HG02588 (cell line): ENCODE measurements around the gene SWI5.

Experiments
- ATAC-seq: cut with Tn5 transposase; IDR thresholded peaks from one replicate; pipeline ENCODE4 v1.9.1; 2021; ENCODE audit warnings: mild to moderate bottlenecking, moderate library complexity; ENCODE audit not compliant: unreplicated experiment

SWI5 gene

DNA sequence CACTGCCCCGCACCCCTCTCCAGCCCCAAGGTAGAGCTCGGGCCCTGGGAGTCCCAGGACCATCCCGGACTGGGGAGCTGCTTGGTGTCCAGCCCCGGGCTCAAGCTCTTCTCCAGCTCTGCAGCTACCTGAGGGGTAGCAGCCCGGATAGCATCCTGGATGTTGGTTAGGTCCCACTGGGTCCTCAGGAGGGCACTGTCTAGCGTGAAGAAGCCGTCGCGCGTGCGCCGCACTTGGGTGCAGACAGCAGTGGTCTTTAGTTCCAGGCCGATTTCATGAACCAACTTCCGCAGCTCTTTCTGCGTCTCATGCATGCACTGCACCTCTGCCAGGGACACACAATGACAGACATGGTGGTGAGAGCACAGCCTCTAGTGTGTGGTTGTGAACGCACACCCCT lies 33.5 kb downstream of the SWI5 start:
- no peak for ATAC-seq

DNA sequence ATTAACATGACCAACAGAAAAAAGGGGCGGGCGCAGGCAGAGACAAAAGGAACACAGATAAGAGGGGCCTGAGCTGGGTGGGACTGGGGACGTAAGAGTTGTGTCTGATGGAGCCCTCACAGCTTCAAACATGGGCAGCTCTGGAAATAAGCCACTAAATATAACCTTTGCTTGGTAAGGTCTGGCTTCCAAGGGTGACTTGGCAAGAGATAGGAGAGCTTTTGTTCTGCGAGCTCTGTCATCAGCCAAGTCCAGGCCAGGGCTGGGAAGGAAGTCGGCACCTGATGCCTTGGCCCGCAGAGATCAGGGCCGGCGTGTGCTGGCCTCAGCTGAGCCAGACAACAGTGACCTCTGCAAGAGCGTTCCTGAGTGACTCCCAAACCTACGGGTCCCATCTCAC lies 34.4 kb downstream of the SWI5 start:
- no peak for ATAC-seq

DNA sequence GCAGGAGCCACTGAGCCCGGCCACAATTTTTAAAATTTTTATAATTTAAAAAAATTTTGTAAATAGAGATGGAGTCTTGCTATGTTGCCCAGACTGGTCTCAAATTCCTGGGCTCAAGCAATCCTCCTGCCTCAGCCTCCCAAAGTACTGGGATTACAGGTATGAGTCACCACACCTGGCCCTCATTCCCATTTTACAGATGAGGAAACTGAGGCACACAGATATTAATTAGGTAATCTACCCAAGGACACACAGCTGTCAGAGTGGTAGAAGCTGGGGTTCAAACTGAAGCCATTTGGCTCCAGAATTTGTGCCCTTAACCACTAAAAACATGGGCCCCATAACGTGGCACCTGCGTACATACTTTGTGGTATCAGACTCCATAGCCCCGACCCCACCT lies 38.6 kb downstream of the SWI5 start:
- no peak for ATAC-seq

DNA sequence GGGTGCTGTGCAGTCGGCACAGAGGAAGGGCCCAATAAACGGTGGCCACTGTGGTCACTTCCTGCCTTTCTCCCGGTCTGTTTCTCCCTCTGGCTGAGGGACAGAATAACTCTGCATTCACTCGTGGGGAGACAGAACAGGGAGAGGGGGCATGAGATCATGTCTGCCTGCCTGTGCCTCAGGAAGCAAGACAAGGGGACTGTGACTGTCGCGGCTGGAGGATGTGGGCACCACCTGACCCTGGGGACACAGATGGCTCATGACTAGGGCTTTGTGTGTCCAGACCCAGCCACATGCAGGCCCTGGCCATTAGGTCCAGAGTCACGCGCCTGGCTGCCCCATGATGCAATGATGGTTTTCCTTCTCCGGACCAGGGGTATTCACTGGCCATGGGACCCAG lies 40.3 kb downstream of the SWI5 start:
- no peak for ATAC-seq

DNA sequence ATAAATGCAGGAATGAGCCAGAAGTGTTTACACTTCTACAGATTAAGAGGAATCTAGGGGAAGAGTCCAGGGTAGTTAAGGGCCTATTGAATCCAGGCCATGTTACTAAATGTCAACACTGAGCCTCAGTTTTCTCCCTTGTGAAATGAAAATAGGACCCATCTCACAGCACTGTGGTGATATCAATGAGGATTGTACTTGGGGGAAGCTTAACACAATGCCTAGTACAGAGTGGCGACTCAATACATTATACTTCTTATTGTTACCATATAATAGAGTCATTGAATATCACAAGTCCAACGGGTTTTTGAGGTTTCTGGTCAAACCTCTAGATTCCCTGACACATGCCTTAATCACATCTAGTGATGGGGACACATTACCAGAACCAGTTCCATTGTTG lies 41.6 kb downstream of the SWI5 start:
- ATAC-seq, result no peak

DNA sequence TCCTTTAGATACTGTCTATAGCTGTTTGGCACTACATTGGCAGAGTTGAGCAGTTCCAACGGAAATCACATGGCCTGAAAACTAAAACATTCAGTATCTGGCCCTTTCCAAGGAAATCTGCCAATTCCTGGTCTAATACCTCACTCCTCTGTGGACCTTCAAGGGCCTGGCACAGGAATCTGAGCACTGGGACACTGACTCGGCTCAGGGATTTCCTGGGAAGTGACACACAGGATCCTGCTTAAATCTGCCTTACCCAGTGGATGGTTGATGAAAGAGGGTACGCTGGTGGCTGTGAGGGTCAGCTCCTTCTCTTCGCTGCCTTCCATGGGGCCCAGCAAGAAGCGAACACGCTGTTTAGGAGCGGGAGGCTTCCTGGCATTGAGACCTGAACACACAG lies 45.3 kb downstream of the SWI5 start:
- no peak for ATAC-seq

DNA sequence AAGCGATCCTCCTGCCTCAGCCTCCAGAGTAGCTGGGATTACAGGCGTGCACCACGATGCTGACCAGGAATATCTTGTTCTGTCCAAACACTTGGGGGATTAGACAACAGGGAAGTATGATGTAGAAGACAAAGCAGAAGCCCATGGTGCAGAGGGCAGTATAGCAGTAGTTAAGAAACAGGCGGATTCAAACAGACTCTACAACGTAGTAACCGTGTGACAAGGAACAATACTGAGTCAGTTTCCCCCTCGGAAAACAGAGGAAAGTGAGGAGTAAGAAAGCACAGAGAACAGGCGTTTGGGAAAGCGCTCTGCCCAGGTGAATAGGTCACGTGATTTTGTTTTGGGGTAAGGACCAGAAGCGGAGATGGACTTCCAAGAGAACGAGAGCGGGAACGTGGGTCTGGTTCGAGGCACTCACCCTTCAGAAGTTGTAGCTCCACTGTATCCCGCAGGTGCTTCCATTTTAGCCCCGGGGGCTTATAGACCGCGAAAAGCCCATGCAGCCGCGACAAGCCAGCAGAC lies 45.9 kb downstream of the SWI5 start:
- peak; percentile 6 for ATAC-seq

DNA sequence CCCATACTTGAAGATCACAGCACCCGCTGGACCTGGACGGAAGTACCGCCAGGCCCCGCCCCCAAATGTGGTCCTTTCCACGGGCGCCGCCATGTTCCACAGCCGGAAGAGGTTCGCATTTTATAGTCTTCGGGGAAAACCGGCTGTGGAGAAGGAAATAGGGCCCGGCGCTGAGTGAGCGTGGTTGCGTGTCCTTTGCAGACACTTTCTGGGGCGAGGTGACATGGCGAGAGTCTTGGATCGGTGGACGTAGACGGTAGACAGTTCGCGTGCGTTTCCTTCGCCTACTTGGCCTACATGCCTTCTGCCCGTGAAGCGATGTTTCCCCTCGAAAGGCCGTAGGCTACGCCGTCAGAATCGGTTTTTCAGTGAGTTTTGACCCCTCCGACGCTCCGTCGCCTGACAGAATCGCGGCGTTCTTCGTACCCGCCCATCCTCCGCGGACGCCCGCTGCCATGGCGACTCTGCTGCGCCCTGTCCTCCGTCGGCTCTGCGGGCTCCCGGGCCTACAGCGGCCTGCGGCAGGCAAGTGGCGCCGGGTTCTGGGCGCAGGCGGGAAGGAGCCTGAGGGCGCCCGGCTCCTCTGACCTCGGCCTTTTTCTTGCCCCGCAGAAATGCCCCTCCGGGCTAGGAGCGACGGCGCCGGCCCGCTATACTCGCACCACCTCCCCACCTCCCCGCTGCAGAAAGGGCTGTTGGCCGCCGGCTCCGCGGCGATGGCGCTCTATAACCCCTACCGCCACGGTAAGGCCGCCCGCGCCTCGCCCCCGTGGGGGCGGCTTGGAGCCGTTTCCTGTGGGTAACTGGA lies 46.5 kb downstream of the SWI5 start, which contains the start of the genes COQ4 and TRUB2:
Gene COQ4 (plus strand): TSS at position 436 of the 808 bp plus-strand sequence. CDS start 20 bp downstream, at position 456.
Gene TRUB2 (minus strand): TSS at position 44 of the 808 bp plus-strand sequence. CDS start 39 bp downstream, at position 5.
- ATAC-seq, result peak; percentile 78

DNA sequence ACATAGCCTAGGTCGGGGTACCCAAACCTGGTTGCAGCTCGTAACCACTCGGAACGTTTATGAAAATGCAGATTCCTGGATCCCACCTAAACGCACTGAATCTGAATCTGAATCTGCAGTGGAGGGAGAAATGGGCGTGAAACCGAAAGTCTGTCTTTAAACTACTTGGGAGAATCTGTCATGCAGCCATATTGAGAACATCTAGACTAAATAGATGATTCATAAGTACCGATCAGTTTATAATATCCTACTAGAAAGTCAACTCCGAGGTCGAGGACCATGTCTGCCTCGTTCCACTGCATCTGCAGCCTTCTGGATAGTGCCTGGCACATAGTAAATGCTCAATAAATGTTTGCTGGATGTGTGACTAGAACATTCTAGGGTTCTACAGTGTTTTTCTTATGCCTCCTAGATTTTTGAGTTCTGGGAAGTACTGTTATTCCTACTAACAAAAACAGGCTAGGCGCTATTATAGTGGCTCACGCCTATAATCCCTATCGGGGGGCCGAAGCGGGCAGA lies 47.2 kb downstream of the SWI5 start:
- no peak for ATAC-seq

DNA sequence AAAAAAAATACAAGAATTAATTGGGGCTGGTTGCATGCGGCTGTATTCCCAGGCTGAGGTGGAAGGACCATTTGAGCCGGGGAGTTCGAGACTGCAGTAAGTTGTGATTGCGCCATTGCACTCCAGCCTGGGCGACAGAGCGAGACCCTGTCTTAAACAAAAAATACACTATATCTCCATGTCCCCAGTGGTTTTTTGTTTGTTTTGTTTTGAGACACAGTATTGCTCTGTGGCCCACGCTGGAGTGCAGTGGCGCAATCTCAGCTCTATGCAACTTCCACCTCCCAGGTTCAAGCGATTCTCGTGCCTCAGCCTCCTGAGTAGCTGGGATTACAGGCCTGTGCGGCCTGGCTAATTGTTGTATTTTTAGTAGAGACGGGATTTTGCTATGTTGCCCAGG lies 47.7 kb downstream of the SWI5 start:
- ATAC-seq, result no peak

DNA sequence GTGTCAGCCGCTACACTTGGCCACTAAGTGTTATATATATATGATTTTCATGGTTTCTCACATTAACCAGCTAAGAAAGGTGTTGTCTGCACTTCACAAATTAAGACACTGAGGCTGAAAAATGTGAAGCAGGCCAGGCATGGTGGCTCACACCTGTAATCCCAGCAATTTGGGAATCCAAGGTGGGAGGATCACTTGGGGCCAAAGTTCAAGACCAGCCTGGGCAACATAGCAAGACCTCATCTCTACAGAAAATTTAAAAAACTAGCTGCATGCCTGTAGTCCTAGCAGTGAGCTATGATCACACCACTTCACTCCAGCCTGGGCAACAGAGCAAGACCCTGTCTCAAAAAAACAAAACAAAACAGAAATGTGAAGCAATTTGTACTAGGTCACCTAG lies 48.3 kb downstream of the SWI5 start:
- no peak for ATAC-seq

DNA sequence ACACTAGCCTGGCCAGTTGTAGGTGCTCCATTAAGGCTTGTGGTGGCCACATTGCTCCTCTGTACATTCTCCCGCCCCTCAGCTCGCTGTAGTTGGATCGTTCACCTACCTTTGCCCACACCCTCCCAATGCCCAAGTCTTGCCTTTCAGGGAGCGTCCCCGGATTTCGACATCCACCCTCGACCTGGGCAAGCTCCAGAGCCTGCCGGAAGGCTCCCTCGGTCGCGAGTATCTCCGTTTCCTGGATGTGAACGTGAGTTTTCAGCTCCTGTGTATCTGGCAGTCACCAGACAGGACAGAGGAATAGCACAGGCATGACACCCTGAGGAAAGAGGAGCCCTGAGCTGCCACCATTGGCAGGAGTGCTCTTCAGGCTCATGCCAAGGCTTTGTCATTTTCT lies 49.6 kb downstream of the SWI5 start:
- no peak for ATAC-seq

DNA sequence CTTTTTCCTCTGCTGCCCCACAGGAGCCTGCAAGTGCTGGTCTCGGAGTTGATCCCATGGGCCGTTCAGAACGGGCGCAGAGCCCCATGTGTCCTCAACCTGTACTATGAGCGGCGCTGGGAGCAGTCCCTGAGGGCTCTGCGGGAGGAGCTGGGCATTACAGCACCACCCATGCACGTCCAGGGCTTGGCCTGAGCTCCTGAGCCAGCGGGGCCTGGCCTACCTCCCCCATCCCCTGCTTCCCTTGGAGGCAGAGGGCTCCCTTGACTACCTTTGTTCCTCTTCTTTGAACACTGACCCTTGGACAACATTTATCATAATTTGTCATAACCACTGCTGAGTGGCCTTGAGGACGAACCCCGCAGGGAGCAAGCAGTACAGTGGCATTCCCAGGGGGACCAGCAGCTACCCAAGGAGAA lies 57.4 kb downstream of the SWI5 start:
- ATAC-seq, result no peak

DNA sequence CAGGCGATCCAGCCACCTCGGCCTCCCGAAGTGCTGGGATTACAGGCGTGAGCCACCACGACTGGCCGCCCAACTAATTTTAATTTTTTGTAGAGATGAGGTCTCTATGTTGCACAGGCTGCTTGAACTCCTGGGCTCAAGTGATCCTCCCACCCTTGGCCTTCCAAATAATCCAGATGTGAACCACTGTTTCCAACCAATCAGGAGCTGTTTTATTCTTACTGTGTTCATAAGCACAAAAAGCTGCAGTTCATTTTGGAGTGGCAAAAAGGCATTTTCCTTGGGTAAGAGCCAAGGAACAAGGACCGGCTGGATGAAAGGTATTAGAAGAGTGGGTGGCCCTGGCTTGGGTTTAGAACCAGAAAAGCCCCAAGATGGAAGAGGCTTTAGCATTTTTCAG lies 59.1 kb downstream of the SWI5 start:
- no peak for ATAC-seq

DNA sequence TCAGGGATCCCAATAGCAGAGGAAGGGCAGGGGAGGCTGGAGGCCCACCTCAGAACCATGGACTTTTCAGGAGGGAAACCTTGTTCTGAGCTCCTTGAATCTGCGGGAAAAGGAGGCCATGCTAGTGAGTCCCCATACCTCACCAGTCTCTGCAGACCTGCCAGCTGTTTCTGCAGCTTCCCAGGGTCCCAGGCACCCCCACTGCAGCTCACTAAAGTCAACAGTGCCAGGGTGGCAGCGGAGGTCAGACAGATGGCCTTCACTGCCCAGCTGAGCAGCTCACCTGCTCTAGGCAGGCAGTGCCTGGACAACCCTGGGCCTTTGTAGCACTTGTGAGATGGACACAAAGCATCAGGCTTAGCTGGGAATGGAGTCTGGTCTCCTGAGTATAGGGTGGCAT lies 59.8 kb downstream of the SWI5 start:
- ATAC-seq, result no peak

DNA sequence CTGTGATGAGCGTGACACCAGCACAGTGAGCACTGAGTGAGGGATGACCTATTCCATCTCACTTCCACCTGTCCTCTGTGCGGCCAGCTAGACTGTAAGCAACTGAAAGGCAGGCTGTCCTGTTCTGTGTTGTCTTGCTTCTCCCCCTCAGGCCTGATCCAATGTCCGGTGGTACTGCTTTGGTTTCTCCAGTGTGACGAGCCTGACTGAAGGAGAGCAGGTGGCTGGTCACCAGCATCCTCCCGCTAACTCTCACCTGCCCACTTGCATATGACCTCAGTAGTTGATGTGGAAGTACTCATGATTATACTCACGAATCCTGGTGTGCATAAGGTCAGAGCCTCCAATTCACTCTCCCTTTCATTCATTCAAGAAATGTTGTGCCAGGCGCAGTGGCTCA lies 61.9 kb downstream of the SWI5 start:
- ATAC-seq, result no peak
